Stimulated activated CD8-positive, alpha-beta memory T cell treated with anti-CD3 and anti-CD28 coated beads, Interleukin-12 subunit alpha, Interleukin-12 subunit beta, amount 100 ng/mL, for 1 hour (primary cell): ENCODE results near the gene TPCN2.
A peak's percentile ranks its signal among the peaks of the same experiment; 100 is the strongest.

Source experiments
- DNase-seq: peaks from one replicate; pipeline ENCODE4 v3.0.0-alpha.2; 2020; ENCODE audit warnings: low read depth

The TPCN2 gene

DNA sequence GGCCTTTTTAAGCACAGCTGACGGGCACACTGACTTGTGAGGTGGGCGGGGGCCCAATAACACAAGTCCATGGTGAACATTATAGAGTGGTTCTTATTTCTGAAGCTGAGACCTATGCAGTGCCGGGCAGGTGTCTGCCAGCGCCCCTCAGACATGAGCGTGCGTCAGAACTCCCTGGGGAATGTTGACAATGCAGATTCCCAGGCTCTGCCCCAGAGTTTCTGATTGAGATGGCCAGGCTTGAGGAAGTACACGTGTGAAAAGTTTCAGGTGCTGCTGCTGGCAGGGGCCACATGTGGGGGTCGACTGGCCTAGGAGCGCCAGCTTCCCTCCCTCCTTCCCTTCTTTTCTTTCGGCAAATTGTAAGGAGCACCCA, 46.2 kb downstream of the TPCN2 start:
- no peak for DNase-seq

DNA sequence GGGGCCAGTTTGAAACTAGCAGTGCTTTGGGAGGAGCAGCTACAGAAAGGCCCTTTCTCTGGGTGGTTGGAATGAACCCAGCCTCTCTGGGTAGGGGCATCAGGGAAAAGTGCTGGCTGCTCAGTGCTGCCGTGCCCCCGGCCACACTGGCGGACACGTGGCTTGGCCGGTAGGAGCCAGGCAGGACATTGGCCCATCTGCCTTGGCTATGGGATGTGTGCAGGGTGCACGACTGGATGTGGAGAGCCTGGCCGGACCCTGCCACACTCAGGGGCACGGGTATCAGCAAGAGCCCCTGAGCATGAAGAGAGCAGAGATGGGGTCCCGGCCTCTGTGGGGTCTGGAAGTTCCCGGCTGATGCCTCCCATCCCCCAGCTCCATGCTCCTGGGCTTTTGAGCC, 46.6 kb downstream of the TPCN2 start:
- DNase-seq: no peak

DNA sequence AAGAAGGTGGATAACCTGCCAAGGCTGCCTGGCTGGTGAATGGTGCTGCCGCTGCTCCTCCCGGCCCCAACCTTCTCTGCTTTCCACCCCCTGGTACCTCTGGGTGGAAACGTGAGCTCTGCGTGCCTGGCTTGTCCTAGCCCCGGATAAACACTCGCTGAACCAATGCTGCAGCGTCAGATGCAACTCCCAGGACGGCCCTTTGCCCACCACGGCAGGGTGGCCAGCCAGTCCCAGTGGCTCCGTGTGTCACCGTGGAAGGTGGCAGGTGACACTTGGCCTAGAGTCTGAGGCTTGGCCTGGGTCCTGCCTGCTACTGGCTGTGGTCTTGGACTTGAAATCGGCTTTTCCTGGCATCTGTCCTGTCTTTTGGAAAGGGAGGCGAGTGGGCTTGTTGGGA, 47.7 kb downstream of the TPCN2 start:
- no peak for DNase-seq

DNA sequence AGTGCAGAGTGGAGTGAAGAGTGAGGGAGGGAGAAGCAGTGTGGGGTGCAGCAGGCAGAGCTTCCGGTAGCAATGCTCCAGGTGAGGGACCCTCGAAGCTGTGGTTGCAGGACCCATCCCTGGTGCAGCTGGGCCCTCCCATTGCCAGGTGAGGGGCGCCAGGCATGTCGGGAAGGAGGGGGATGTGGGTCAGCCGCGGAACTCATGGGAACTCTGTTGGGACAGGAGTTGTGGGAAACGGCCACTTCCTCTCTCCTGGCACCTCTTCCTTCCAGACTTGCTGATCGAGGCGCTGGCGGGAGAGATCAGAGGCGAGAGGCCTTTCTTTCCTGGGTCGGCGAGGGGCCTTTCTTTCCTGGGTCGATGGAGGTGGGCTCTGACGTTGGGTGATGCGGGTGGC, 48.5 kb downstream of the TPCN2 start:
- DNase-seq: no peak

DNA sequence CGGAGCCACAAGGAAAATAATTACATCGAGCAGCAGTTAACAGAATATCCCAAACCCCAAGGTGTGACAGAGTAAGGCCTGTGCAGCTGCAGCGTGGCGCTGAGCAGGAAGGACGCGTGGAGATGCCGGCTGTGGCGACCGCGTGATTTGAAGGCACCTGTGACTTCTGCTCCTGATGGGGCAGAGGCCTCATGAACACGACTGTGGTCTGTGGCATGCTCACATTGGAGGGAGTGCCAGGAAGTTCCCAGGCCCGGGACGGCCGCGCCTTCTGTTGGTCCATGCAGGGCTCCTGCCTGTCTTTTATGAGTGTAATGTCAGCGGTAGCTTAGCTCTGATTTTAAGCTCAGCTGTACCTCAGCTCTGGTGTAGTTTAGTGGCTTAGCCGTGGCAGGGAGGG, 50.4 kb downstream of the TPCN2 start:
- no peak for DNase-seq

DNA sequence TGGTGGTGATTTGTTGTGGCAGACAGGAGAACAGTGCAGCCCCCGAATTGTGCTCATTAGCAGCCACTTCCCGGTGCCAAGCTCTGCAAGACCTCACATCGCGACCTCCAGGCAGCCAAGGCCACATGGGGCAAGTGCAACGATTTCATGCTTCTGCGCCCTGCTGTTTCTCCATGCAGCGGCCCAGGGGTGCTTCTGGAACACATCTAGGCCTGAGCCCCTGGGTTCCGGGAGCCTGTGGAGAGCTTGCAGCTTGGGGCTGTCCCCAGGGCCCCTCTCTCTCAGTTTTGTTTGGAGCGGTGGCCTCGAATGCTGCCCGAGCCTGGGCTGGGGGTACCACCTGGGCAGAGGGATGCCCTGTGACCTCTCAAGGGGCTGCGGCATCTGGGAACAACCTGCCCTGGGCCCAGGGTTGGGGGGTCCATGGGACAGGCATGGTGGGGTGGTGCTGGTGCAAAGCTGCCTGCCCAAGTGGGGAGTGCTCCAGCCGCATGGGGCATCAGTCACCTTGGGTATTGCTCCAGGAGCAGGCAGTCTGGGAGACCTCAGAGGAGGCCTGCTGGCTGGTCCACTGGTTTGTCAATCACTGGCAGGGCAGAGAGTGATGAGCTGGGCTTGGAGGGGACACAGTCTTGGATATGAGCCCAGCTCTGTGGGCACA, 51.9 kb downstream of the TPCN2 start:
- no peak for DNase-seq

DNA sequence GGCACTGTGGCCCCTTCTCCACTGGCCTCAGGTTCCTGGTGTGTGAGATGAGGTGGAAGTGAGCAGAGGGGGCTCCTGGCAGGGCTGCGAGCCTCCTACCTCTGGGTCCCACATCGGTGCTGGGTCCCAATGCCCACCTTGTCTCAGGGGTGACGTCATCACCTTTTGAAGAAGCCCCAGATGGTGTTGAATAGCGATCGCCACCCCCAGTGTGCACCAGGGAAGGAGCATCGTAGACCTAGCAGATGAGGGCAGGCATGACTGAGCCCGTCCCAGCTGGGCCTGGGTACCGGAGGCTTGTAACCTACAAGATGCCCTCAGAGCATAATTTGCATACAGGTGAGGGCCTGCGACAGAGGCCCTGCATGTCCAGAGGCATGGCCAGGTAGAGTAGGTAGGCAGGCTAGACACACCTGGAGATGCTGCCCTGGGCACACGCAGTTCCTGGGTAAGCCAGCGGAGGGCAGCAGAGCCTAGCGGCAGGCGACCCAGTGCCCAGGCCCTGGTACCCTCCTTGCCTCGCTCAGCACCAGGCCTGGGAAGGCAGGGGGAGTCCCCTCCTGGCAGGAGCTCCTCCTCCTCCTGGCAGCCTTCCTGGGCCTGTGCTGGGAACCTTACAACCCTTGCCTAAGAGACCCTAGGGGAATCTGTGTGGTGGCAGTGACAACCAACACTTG, 52.5 kb downstream of the TPCN2 start:
- DNase-seq: peak; percentile 38

DNA sequence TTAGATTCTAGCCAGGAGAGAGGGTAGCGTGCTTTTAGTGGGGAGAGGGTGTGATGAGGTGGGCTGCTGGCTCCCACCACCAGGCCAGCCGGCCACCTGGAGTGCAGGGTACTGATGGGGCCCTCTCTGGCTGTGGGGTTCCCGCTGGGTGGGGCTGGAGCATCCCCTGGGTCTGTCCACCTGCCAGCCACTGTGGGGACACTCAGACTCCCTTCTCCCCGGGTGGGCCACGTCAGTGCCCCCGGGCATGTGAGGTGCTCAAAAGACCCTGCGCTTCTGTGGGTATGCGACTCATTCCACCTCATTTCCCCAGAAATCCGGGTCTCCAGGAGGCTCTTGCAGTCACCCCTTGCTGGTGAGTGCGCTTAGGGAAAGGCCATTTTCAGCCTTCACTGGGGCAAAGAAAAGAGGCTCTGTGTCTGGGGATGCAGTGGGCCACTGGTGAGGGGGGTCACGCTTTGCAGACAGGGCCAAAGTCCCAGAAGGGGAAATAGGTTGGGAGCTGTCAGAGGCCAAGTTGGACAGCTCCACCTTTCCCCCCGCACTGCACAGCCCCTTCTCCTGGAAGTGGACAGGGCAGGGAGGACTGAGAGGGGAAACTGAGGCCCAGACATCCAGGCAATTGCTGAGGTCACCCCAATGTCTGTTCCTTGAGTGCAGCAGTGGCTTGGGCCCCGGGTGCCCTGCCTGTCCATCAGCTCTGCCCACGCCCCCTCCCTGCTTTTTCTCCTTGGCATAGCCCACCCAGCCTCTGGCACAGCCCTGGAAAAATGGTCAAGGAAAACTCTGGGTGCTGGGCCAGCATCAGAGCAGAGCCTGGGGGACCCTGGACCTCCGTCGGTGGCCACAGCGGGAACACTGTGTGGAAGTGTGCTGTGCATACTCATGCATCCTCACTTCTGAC, 53.3 kb downstream of the TPCN2 start:
- DNase-seq: no peak

DNA sequence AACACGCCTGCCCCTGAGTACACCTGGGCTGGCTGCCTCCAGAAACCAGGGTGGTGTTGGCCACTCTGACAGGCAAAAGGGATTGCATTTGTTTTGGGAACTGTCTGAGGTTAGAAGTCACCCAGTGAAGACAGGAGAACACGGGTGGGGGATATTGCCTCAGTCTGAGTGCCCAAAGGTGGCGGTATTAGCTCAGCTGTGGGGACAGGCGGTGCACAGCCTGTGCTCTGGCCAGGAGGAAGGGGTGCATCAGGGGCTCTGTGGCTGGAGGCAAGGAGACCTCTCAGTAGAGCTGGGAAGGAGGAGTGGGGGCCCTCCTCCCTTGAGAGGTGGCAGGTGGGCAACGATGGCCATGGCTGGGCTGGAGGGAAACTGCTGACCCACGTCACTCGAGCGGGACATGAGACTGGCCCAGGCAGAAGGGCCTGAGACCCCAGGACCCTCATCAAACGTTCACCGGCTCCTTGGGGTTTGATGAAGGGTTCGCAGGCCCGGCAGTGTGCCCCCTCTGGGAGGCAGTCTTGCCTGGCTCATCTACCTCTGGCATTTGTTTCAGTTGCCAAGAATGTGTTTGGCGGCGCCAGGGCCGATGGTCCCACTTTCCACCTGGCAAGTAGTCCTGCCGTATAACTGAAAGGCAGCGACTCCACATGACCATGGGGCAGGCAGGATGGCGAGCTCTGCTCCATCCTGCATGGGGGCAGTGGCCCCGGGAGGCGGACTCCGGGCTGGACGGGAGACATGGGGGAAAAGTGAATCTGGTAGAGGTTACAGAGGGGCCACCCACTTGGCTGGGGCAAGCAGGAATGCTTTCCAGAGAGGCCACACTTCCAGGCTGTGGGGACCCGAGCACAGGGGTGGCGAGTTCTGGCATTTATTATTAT, 54.2 kb downstream of the TPCN2 start:
- DNase-seq: no peak

DNA sequence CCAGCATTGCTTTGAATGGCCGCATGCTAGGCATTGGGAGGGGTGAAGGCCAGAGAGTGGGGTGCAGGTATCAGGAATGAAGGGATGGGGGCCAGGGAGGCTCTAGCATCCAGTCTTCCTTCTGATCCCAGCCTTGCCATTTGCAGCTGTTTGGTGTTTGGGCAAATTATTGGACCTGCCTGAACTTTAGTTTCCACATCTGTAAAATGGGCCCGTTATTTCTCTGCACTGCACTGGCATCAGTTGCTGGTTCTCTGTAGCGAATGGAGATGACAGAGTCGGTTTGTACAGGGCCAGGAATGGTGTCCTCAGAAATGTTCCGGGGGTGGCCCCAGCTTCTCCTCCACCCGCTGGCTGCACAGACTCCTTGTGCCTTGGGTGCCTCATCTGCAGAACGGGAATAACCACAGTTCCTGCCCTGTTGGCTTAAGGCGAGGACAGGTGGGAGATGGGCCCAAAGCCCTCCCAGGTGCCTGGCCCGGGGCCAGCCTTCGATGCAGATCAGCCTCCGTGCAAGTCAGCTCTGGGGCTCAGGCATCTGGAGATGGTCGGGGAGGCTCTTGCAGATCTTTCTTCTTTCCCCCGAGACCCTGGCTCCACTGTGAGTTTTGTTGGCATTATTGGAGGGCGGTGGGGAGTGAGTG, 55.6 kb downstream of the TPCN2 start:
- no peak for DNase-seq

DNA sequence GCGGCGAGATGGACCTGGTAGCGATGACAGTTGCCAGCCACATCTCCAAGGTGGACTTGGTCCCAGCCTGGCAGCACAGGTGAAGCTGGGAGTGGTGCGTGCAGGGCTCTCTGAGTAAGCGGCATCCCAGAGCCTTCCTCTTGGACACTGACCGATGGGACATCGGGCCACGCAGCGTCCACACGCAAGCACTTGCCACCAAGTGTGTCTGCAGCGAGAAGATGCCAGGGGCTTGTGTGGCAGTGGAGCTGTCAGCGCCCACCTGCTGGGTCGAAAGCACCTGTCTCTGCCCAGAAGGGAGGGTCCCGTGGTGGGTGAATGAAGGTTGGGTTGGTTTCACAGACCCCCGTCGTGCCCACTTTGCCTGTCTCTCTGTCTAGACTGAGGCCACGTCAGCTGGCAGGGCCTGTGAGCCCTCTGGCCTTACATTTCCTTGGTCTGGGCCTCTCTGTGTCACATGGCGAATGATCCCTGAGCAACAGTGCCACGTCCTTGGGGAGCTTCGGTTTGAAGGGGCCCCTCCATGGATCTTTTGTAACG, 56.2 kb downstream of the TPCN2 start:
- DNase-seq: no peak

DNA sequence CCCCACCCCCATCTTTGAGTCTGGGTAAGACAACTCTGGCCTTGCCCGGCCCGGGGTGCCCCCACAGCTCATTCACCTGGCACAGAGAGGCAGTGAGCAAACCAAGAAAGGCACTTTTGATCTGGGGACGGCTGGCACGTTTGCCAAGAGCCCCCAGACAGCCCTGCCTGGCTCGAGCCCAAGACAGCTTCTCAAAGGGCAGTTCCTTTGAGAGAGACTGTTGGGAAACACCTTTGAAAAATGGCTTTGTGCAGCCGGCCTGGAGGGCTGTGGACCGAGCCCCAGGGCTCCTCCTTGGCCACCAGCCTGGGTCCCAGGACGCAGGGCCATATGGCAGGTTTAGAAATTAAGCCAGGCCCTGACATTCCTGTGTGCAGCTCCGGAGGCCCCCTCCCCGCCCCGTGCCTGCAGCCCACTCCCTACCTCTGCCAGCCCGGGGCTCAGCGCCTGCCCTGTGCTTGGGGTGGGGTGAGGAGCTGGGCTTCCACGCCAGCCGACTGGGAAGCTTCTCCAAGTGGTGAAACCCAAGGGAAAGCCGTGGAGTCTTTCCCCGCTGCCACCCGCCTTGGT, 56.8 kb downstream of the TPCN2 start:
- no peak for DNase-seq

DNA sequence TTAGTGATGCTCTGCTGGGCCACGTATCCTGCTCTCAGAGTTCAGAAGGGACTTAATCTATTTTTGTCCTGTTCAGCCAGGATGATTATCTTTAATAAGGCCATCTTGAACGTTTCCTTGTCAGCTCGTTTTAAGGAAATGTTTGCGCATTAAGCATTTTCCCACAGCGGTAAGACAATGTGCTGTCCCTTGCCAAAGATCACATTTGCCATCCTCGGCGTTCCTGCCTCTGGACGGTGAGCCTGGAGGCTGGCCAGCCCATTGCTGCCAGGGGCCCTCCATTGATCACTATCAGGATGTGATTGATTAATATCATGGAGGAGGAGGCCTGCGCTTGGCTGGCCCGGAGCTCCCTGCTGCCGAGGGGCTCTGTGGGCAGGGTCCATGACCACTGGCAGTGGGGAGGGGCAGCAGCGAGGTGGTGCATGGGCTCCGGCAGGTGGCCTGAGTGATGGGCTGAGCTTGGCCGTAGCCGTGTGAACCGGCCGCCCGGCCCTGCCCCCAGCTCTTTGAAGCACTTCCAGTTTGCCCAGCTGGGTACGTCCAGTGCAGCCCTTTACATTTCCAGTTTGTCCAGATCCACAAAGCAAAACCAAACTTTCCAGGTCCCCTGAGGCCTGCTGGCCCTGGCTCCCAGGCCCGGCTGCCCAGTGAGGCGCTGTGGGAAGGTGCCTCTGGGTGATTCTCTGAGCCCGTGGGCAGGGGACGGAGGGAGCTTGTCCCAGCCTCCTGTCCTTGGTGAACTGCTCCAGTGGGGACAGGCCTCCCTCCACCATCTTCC, 57.5 kb downstream of the TPCN2 start:
- DNase-seq: no peak

DNA sequence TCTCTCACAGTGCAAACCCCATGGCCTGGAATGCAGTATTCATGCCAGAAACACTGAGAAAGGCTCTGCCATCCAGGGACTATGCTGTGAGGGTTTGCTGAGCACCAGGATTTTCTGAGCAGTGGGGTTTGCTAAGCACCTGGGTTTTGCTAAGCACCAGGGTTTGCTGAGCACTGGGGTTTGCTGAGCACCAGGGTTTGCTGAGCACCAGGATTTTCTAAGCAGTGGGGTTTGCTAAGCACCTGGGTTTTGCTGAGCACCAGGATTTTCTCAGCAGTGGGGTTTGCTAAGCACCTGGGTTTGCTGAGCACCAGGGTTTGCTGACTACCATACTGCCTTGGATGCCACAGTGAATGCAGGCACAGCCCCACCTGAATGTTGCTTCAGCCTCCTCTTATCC, 58.7 kb downstream of the TPCN2 start:
- no peak for DNase-seq

DNA sequence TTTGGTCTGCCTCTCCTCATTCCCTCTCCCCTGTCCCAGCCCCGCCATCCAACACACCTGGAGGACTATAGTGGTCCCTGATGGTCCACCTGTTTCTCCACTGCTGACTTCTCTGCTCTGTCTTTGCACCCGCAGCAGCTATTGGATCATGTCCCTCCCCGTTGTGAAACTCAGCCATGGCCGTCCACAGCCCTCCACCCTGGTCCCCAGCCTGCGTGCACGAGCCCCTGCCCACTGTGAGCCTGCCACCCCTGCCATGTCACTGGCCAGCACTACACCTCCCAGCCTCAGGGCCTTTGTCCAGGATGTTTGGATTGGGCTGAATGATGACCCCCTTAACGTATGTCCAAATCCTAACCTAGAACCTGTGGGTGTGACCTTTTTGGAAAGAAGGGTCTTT, 59.3 kb downstream of the TPCN2 start:
- no peak for DNase-seq

DNA sequence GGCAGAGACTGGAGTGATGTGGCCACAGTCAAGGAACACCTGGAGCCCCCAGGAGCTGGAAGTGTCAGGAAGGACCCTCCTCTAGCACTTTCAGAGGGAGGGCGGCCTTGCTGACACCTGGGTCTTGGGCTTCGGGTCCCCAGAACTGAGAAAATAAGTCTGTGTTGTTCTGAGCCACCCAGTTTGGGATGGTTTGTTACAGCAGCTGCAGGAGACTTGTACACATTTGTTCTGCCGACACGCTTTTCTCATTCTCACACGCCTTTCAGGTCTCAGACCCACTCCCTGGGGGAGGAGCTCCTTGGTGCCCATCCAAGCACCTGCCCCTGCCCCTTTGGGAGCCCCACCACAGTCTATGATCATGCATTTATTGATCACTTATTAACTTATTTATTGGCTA, 59.8 kb downstream of the TPCN2 start:
- DNase-seq: no peak

DNA sequence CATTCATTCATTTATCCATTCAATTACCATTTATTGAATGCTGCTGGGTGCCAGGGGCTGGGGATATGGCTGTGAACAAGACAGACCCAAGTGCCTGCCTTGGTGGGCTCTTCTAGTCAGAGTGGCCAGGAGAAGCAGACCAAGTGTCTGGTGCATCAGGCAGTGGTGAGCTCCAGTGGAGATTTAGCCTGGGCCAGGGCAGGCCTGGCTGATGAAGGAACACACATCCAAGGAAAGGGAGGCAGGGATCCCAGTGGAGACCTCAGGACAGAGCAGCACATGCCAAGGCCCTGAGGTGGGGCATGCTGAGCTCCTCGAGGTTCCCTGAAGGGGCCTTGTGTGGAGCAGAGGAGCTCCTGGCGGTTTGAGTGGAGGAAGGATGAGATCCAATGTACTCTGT, 60.4 kb downstream of the TPCN2 start:
- DNase-seq: no peak

DNA sequence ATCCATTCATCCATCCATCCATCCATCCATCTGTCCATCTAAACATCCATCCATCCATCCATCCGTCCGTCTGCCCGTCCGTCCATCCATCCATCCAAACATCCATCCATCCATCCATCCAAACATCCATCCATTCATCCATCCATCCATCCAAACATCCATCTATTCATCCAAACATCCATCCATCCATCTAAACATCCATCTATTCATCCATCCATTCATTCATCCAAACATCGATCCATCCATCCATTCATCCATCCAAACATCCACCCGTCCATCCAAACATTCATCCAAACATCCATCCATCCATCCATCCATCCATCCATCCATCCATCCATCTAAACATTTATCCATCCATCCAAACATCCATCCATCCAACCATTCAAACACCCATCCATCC, 61.7 kb downstream of the TPCN2 start:
- no peak for DNase-seq

DNA sequence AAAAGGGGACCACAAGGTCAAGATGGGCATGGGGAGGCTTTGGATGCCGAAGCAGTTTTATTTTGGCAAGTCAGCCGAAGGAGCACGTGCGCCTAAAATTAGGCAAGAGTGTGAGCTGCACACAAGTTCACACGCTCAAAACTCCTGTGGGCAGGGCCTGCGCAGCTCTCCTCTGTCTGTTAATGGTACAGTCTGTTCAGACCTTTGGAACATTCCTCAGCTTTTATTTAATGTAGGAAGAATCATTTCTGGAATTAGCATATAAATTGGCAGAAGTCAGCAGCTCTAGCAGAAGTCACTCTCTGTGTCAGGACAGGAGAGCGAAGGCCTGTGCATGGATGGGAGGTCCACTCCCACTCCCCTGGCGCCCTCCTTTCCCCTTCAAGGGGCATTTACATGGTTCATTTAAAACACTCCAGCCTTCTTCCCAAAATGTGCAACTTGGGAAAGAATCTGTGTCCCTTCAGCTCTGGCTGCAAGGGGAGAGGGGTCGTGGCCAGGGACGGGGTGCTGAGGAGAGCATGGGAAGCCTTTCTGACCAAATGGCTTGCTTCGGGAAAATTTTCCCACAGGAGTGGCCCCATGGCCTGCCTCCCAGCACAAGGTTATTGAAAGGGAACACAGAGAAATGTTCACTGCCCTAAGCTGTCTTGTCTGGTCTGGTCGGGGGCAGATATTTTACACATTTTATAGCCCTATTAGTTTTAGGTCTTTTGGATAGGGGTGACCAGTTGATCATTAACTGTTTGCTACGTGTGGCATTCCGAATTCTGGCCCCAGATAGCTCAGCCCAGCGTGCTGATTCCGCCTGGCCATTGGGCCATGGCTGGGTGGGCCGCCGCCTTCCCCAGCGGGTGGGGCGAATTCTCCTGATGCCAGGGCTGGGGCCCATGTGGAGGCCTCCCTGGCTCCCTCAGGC, 63.2 kb downstream of the TPCN2 start:
- DNase-seq: no peak
